Measurements from ENCODE around the gene GABRB1. TPM values are rescaled to one million over a fixed set of nuclear protein-coding genes. Genes with fewer than 3 reads are reported as not detected.

GABRB1 gene
- total RNA-seq, 1 donor from 2014 or later: not detected

- intact Hi-C loops (cut with micrococcal nuclease): no loop called here
Observed at GRCh38 chr4:47043821-47044220, 12.5 kb downstream of the GABRB1 start.

GRCh38 chr4:47045261-47045660 lies 13.9 kb downstream of the GABRB1 start:
- intact Hi-C loops (cut with micrococcal nuclease): no loop called here

- intact Hi-C loops (cut with micrococcal nuclease): no loop called here
Observed at GRCh38 chr4:47049347-47049746, 18.0 kb downstream of the GABRB1 start.

- intact Hi-C loops (cut with micrococcal nuclease): no loop called here
Observed at GRCh38 chr4:47050761-47051725, 19.7 kb downstream of the GABRB1 start.

GRCh38 chr4:47053485-47053884 lies 22.1 kb downstream of the GABRB1 start:
- intact Hi-C loops (cut with micrococcal nuclease): no loop called here

GRCh38 chr4:47054130-47054529 lies 22.8 kb downstream of the GABRB1 start:
- intact Hi-C loops (cut with micrococcal nuclease): no loop called here

- intact Hi-C loops (cut with micrococcal nuclease): no loop called here
Observed at GRCh38 chr4:47057991-47058390, 26.6 kb downstream of the GABRB1 start.

GRCh38 chr4:47060561-47060960 lies 29.2 kb downstream of the GABRB1 start:
- intact Hi-C loops (cut with micrococcal nuclease): no loop called here

- intact Hi-C loops (cut with micrococcal nuclease): no loop called here
Observed at GRCh38 chr4:47061435-47061834, 30.1 kb downstream of the GABRB1 start.

- intact Hi-C loops (cut with micrococcal nuclease): no loop called here
Observed at GRCh38 chr4:47065051-47065481, 33.7 kb downstream of the GABRB1 start.

- intact Hi-C loops (cut with micrococcal nuclease): no loop called here
Observed at GRCh38 chr4:47068986-47069385, 37.6 kb downstream of the GABRB1 start.

- intact Hi-C loops (cut with micrococcal nuclease): no loop called here
Observed at GRCh38 chr4:47071901-47072341, 40.6 kb downstream of the GABRB1 start.

- intact Hi-C loops (cut with micrococcal nuclease): no loop called here
Observed at GRCh38 chr4:47073647-47074046, 42.3 kb downstream of the GABRB1 start.

GRCh38 chr4:47074816-47075215 lies 43.4 kb downstream of the GABRB1 start:
- intact Hi-C loops (cut with micrococcal nuclease): no loop called here

- intact Hi-C loops (cut with micrococcal nuclease): no loop called here
Observed at GRCh38 chr4:47075262-47075661, 43.9 kb downstream of the GABRB1 start.

- intact Hi-C loops (cut with micrococcal nuclease): no loop called here
Observed at GRCh38 chr4:47075919-47076318, 44.6 kb downstream of the GABRB1 start.

GRCh38 chr4:47084111-47084510 lies 52.7 kb downstream of the GABRB1 start:
- intact Hi-C loops (cut with micrococcal nuclease): no loop called here

- intact Hi-C loops (cut with micrococcal nuclease): no loop called here
Observed at GRCh38 chr4:47084795-47085194, 53.4 kb downstream of the GABRB1 start.

- intact Hi-C loops (cut with micrococcal nuclease): no loop called here
Observed at GRCh38 chr4:47088298-47088697, 56.9 kb downstream of the GABRB1 start.

- intact Hi-C loops (cut with micrococcal nuclease): no loop called here
Observed at GRCh38 chr4:47095884-47096283, 64.5 kb downstream of the GABRB1 start.

- intact Hi-C loops (cut with micrococcal nuclease): no loop called here
Observed at GRCh38 chr4:47101453-47101852, 70.1 kb downstream of the GABRB1 start.

- intact Hi-C loops (cut with micrococcal nuclease): no loop called here
Observed at GRCh38 chr4:47104986-47105385, 73.6 kb downstream of the GABRB1 start.

GRCh38 chr4:47106561-47106960 lies 75.2 kb downstream of the GABRB1 start:
- intact Hi-C loops (cut with micrococcal nuclease): no loop called here

Measured in T-helper 2 cell treated with Interferon-gamma antibody and Interleukin-4, amounts not matched to agents 100 ng/mL and 5 ng/mL, for 36 hours (primary cell).